ENCODE data around the gene SPATS2. TPM values are rescaled to one million over a fixed set of nuclear protein-coding genes. Genes with fewer than 3 reads are reported as not detected.

SPATS2 gene
- total and polyA plus RNA-seq, 2 donors (not counting 3 experiments of a cell fraction or from before 2014, with no cell fraction given), result 55.8 to 66.5 TPM

DNA sequence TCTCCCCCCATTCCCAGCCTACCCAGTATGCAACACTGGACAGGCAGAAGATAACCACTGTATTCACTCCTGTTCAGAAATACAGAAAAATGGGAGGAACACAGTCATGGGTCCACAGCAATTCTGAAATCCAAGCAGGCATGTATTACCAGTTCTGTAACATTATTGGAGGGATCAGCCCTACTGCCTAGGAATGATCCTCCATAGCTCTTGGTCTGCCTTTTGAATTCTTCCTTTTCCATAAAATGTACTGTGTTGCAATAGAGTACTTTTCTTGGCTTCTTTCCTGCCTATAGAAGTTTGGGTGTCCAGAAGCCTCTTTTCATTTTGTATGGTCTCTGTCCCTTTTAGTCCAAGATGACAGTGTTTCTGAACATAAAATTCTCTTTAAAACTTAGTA, 46.5 kb downstream of the SPATS2 start:
- TF ChIP-seq JUN (IDR thresholded peaks at IDR 0.05; ENCODE audit: borderline replicate concordance, insufficient read depth, insufficient read length, low read depth) (no peak), POLR2AphosphoS5 (IDR thresholded peaks at IDR 0.05; ENCODE audit: insufficient read depth, low read depth, low read length) (no peak), FOS (IDR thresholded peaks at IDR 0.05; ENCODE audit: borderline replicate concordance, insufficient read depth, low read length) (no peak), POLR2A (IDR thresholded peaks at IDR 0.05; ENCODE audit: low read depth, low read length) (no peak), EZH2 (IDR thresholded peaks at IDR 0.05; ENCODE audit: borderline replicate concordance, low read depth, low read length, severe bottlenecking) (no peak), MYC (IDR thresholded peaks at IDR 0.05; ENCODE audit: low read depth, low read length) (no peak), GATA2 (IDR thresholded peaks at IDR 0.05; ENCODE audit: insufficient read depth, insufficient read length, low read depth, low read length) (no peak)
- TF ChIP-seq, protein P1, sequence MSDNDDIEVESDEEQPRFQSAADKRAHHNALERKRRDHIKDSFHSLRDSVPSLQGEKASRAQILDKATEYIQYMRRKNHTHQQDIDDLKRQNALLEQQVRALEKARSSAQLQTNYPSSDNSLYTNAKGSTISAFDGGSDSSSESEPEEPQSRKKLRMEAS (IDR thresholded peaks at IDR 0.05; ENCODE audit: insufficient read depth, insufficient read length), result no peak
- TF ChIP-seq, protein P2, sequence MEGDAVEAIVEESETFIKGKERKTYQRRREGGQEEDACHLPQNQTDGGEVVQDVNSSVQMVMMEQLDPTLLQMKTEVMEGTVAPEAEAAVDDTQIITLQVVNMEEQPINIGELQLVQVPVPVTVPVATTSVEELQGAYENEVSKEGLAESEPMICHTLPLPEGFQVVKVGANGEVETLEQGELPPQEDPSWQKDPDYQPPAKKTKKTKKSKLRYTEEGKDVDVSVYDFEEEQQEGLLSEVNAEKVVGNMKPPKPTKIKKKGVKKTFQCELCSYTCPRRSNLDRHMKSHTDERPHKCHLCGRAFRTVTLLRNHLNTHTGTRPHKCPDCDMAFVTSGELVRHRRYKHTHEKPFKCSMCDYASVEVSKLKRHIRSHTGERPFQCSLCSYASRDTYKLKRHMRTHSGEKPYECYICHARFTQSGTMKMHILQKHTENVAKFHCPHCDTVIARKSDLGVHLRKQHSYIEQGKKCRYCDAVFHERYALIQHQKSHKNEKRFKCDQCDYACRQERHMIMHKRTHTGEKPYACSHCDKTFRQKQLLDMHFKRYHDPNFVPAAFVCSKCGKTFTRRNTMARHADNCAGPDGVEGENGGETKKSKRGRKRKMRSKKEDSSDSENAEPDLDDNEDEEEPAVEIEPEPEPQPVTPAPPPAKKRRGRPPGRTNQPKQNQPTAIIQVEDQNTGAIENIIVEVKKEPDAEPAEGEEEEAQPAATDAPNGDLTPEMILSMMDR (IDR thresholded peaks at IDR 0.05; ENCODE audit: extremely low read depth in 1 of 2, insufficient read depth in 1 of 2, low read depth in 1 of 2, low read length in 2 of 2), result no peak
- Histone ChIP-seq H3K27me3 (ENCODE audit: control insufficient read depth in 2 of 2, insufficient read depth in 2 of 2, low read length in 2 of 2) (no peaks in the 10 kb centered on the region), H3K9me3 (replicated peaks; ENCODE audit: control insufficient read depth, insufficient read depth, low read length) (no peaks in the 10 kb centered on the region), H2AFZ (ENCODE audit: low read depth, low read length) (no peak overlapping the region), H3K4me1 (ENCODE audit: control insufficient read depth, extremely low read depth, insufficient read depth, low read length) (no peaks in the 10 kb centered on the region), H3K9me1 (replicated peaks; ENCODE audit: control insufficient read depth, extremely low read depth, insufficient read depth, low read length) (no peaks in the 10 kb centered on the region), H3K27ac (ENCODE audit: insufficient read depth, low read depth, low read length) (no peak overlapping the region), H3K4me2 (ENCODE audit: insufficient read depth, low read length) (no peak overlapping the region), H4K20me1 (replicated peaks; ENCODE audit: control insufficient read depth, extremely low read depth, insufficient read depth, low read length) (no peaks in the 10 kb centered on the region), H3K9ac (replicated peaks; ENCODE audit: extremely low read depth, insufficient read depth, low read length) (no peak overlapping the region), H3K79me2 (ENCODE audit: control insufficient read depth, insufficient read depth, low read length) (peaks cover 81% of the 10 kb centered on the region), H3K4me3 (replicated peaks in 1 of 3; ENCODE audit: insufficient read depth in 1 of 3, low read depth in 1 of 3, low read length in 3 of 3) (no peak overlapping the region), H3K36me3 (ENCODE audit: control insufficient read depth in 2 of 2, extremely low read depth in 1 of 2, insufficient read depth in 2 of 2, low read length in 2 of 2) (no peaks in the 10 kb centered on the region)
- intact Hi-C loops (cut with micrococcal nuclease) (no loop called here), dilution Hi-C loops (cut with MboI; ENCODE audit: extremely low pct_ligation_motif_present, low sequenced_read_pairs) (no loop called here)
- POLR2A ChIA-PET, result no interaction called here
- no TSS peak for BruUV-seq (replicated peaks)
- CTCF ChIA-PET, result interaction anchor here (1.8 kb wide), 2 partner anchors 56 to 76 kb away, joined by 7 read pairs; no protein-coding TSS in a partner anchor
- no peak for FAIRE-seq
- DNase-seq (ENCODE audit: low read depth, low spot score), result no peak

Data from endothelial cell of umbilical vein (primary cell).